Pancreas (tissue), 10 donors: ENCODE measurements around the gene RPL36AL. TPM values are rescaled to one million over a fixed set of nuclear protein-coding genes. Genes with fewer than 3 reads are reported as not detected.
A peak's percentile ranks its signal among the peaks of the same experiment; 100 is the strongest.

ENCODE experiments used
- ATAC-seq, 4 donors: fragments of 200-7000 bp; cut with Tn5 transposase; one replicate each; pipeline versions ENCODE4 v1.8.0 to v1.9.1; 2020; ENCODE audit warnings: mild to moderate bottlenecking in 4 of 4, moderate library complexity in 4 of 4
- DNase-seq, 6 donors: peaks; one replicate each; pipeline ENCODE4 v3.0.0-alpha.2; 2020
- FAIRE-seq: peaks from 2 replicates; lab custom pipeline; 2012; peaks lifted over from hg19 to GRCh38; lab: Jason Lieb, UNC
- H3K27ac ChIP-seq, 4 donors: fragments of 200-600 bp; sonication (generic); 1 replicate in 3 of 4; 2 replicates in 1 of 4; pipeline versions ENCODE4 v1.5.0 to v1.8.0; 2020
- H3K27me3 ChIP-seq, 4 donors: fragments of 200-600 bp; one replicate each; pipeline ENCODE4 v1.8.0; 2021
- H3K36me3 ChIP-seq, 3 donors: fragments of 200-600 bp; sonication (generic) in 1 of 3; one replicate each; pipeline versions ENCODE4 v1.5.0 to v1.8.0; 2020 to 2021
- H3K4me1 ChIP-seq, 3 donors: fragments of 200-600 bp; one replicate each; pipeline ENCODE4 v1.8.0; 2021
- H3K4me3 ChIP-seq, 4 donors: fragments of 200-600 bp; sonication (generic) in 2 of 4; one replicate each; pipeline versions ENCODE4 v1.5.0 to v1.8.0; 2020 to 2021
- H3K9me3 ChIP-seq, 4 donors: fragments of 200-600 bp; one replicate each; pipeline ENCODE4 v1.8.0; 2021
- WGBS, 2 donors: extraction: QIAGEN DNeasy Blood & Tissue Kit; methylation state at CpG; one replicate each; pipeline ENCODE4 v1.1.7; 2013; 5-methylcytosine and 5-hydroxymethylcytosine counted together
- intact Hi-C, 3 donors: fragments of 100-400 bp; cut with DNase I; formaldehyde crosslinking; loops; one replicate each; pipeline versions ENCODE4 v1.11.1 to v1.14.2; 2022
- polyA plus RNA-seq, 2 donors: library from polyadenylated mRNA; stranded (reverse); fragments of 200-250 nt; gene quantifications; one replicate each; pipeline ENCODE4 v1.2.3, GENCODE V29; 2013
- total RNA-seq, 6 donors: library from RNA; stranded (reverse); fragmentation: NEBNext Ultra II Directional in 4 of 6; extraction: Animal tissue kit (Norgen Biotek cat#: 25700) in 4 of 6; gene quantifications; one replicate each; pipeline versions ENCODE4 v1.2.1 to v1.2.4, GENCODE V29; 2021 to 2023
- TF ChIP-seq, protein P1 (sequence below), 4 donors: fragments of 200-600 bp; sonication (generic) in 3 of 4; IDR thresholded peaks; one replicate each; pipeline versions ENCODE4 v1.5.0 to v1.8.0; 2021; ENCODE audit warnings: antibody characterized with exemption in 4 of 4
- donor health status: healthy with polysubstance abuse.
- donor health status: DM: no; HTN: no; CAD: no; lungs with moderate emphysema.
- donor health status: DM: no; HTN: no; CAD: no.
- donor health status: control.
- donor health status: control.
- donor health status: Bipolar disorder and iron deficiency.
- donor health status: DM: yes; HTN: yes; CAD: no.
- donor health status: DM: no; HTN: no; CAD: no.
- donor health status: DM: no; HTN: no; CAD: no.
- donor health status: DM: yes; HTN: yes; CAD: no.

The RPL36AL gene
- total and polyA plus RNA-seq, 8 donors = 81.3 to 388 (median 146) TPM

DNA sequence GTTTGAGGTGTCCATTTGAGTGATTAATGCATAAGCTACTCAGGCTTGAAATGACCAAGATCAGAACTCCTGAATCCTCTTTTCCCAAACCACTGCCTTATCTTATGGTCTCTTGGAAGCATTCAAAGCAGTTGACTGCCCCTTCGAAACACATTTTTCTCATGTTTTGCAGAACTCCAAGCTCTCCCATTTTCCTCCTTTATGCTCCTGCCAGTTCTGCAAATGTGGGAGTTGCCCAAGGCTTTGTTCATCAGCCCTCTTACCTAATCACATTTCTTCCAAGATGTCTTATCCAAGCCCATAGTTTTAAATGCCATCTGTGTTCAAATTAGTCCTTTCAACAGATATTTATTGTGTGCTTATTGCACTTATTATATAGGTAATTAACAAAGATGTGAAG, 16.4 kb upstream of the RPL36AL start:
- H3K9me3 ChIP-seq = no peaks in the 10 kb centered on the region
- intact Hi-C loops = no loop called here
- peaks cover 0 to 5% (median 0%) of the 10 kb centered on the region in 3 donors for H3K36me3 ChIP-seq
- 44 to 86% methylated on average over 1 of the region's 1 CpG for WGBS, 2 donors
- FAIRE-seq (no peak), DNase-seq (no peak), ATAC-seq (no peak)
- no peak overlapping the region for H3K4me3 ChIP-seq
- H3K4me1 ChIP-seq = peaks cover 27 to 39% (median 32%) of the 10 kb centered on the region in 3 donors
- no peak overlapping the region for H3K27ac ChIP-seq
- no peaks in the 10 kb centered on the region for H3K27me3 ChIP-seq
- TF ChIP-seq, protein P1, sequence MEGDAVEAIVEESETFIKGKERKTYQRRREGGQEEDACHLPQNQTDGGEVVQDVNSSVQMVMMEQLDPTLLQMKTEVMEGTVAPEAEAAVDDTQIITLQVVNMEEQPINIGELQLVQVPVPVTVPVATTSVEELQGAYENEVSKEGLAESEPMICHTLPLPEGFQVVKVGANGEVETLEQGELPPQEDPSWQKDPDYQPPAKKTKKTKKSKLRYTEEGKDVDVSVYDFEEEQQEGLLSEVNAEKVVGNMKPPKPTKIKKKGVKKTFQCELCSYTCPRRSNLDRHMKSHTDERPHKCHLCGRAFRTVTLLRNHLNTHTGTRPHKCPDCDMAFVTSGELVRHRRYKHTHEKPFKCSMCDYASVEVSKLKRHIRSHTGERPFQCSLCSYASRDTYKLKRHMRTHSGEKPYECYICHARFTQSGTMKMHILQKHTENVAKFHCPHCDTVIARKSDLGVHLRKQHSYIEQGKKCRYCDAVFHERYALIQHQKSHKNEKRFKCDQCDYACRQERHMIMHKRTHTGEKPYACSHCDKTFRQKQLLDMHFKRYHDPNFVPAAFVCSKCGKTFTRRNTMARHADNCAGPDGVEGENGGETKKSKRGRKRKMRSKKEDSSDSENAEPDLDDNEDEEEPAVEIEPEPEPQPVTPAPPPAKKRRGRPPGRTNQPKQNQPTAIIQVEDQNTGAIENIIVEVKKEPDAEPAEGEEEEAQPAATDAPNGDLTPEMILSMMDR (IDR thresholded peaks at IDR 0.05) = no peak

DNA sequence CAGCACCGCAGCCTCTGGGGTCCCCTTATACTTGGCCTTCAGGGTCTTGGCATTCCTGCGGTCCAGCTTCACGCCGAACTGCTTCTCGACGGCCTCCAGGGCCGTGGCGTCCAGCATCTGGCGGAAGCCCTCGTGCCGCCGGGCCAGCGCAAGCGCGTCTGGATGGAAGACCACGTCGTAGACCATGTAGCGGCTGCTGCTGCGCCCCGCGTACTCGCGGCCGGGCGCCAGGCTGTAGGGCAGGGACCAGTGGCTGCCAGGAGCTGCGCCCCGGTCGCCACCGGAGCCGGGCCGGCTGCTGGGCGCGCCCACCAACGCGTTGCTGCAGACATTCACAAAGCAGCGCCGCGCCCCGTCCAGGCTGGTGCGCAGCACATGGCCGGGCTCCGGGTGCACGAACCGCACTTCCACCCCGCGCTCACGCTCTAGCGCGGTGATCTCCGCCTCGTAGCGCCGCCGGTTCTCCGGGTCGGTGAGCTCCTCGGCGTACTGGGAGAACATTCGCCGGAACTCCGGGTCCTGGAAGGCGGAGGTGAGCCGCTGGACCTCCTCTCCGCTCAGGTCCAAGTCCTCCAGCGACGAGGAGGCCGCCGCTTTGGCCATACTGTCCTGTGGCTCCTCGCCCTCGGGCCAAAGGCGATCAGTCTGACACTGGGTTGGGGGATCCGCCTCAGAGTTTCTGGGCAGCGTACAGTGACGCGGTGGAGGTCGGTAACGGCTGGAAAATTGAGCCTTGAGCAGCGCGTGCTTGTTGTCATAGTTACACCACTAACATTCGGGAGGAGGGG, 14.3 kb upstream of the RPL36AL start, which contains the start of gene DNAAF2:
Gene DNAAF2 (minus strand): TSS at position 698 of the 788 bp plus-strand sequence. CDS start 95 bp downstream, at position 603.
- ATAC-seq = peak; percentile 59 to 73 (median 68)
- peak within 1 kb of the TSS; percentile 76 to 98 (median 92) for H3K4me3 ChIP-seq
- peak; percentile 76 to 87 (median 78) for DNase-seq
- peak within 1 kb of the TSS; percentile 94 to 99 (median 98) for H3K27ac ChIP-seq
- TF ChIP-seq, protein P1 (IDR thresholded peaks at IDR 0.05) = no peak
- no peaks in the 10 kb centered on the region for H3K9me3 ChIP-seq
- intact Hi-C loops = loop anchor here in 1 of 3 donors (5.0 kb wide), 1 partner anchor 133 kb away; the partner anchor contains the start of gene KLHDC2
- H3K36me3 ChIP-seq = peaks cover 0 to 5% (median 0%) of the 10 kb centered on the region in 3 donors
- no peak for FAIRE-seq
- WGBS, 2 donors = 0 to 1% methylated on average over 72 to 80 of the region's 80 CpGs
- H3K27me3 ChIP-seq = no peaks in the 10 kb centered on the region
- peaks cover 9 to 25% (median 18%) of the 10 kb centered on the region in 3 donors for H3K4me1 ChIP-seq

DNA sequence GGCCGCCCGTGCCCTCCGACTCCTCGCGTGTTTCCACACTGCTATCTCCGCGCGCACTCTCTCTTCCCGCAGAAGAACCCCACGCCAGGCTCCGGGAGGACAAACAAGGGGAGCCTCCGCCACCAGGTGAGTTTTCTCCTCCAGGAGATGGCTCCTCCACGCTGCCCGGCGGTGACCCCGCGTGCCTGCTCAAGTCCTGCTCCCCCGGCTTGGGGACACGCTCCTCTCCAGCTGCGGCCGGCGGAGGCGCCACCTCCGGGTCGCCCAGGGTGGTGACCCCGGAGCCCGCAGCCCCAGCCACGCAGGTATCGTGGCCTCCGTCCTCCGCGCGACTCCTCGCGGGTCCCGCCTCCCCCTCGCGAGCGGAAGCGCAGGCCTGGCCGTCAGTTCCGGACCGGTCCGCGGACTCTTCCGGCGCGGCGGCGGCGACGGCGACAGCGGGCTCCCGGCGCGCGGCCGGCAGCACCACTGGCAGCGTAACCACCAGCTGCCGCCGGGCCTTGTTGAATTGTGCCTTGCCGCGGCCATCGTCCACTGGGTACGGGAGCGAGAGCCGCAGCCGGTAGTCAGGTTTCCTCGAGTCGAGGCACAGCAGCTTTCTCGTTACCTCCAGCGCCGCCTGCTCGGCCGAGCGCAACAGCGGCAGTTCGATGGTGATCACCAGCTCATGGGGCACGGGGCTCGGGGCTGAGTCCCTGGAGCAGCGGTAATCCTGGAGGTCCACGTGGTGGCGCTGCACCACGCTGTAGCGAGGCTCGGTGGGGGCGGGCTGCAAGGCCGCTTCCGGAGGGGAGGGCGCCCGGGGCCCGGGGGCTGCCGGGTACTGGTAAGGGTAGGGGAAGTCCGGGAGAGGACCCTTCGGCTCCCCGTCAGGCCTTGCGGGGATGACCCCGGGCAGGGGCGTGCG, 13.5 kb upstream of the RPL36AL start:
- Histone ChIP-seq H3K9me3 (no peaks in the 10 kb centered on the region), H3K4me1 (peaks cover 9 to 25% (median 17%) of the 10 kb centered on the region in 3 donors), H3K27ac (peak overlapping the region; percentile 94 to 99 (median 98)), H3K36me3 (peaks cover 0 to 3% (median 0%) of the 10 kb centered on the region in 3 donors), H3K27me3 (no peaks in the 10 kb centered on the region), H3K4me3 (peak overlapping the region; percentile 76 to 98 (median 92))
- 0% methylated on average over 85 to 101 of the region's 101 CpGs for WGBS, 2 donors
- TF ChIP-seq, protein P1 (IDR thresholded peaks at IDR 0.05) = peak; percentile 66 to 74 (median 72)
- ATAC-seq (peak; percentile 86 to 96 (median 88)), FAIRE-seq (no peak), DNase-seq (peak; percentile 93 to 97 (median 96))
- intact Hi-C loops = loop anchor here in 1 of 3 donors (5.0 kb wide), 1 partner anchor 133 kb away; the partner anchor contains the start of gene KLHDC2

DNA sequence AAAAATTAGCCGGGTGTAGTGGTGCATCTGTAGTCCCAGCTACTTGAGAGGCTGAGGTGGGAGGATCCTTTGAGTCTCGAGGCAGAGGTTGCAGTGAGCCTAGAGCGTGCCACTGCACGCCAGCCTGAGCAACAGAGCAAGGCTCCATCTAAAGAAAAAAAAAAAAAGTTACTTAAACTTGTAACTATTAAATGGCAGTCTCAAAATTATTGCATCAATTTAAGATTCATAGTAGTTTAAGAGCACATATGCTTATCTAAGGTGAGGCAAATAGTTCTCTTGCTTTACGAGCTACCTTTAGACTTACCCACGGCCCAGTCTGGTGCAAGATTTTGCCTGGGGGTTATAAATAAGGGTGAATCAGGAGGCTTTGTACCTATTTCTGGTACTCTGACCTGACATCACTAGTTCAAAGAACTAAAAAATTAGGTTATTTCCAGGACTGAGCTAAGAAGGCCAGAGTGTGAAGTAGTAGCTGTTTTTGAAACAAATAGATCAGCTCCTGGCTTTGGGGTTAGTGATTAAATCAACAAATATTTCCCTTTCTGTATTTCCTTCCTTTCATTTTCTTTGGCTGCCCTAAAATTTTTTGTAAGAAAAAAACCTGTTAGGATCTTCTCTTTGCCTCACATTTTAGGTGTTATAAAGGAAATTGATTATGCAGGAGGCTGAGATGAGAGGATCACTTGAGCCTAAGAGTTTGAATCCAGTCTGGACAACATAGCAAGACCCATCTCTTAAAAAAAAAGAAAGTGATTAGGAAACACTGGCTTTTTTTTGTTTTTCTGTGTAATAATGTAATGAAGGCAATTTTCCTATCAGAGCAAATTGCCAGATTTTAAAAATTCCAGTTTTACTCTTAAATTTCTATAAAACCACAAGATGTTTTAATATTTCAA, 3.8 kb upstream of the RPL36AL start:
- FAIRE-seq = no peak
- Histone ChIP-seq H3K27ac (peak overlapping the region in 1 of 4 donors; percentile 1), H3K4me3 (peak overlapping the region in 2 of 4 donors; percentile 60 to 82), H3K27me3 (no peaks in the 10 kb centered on the region), H3K4me1 (peaks cover 4 to 23% (median 18%) of the 10 kb centered on the region in 3 donors), H3K36me3 (no peaks in the 10 kb centered on the region), H3K9me3 (no peaks in the 10 kb centered on the region)
- 41 to 42% methylated on average over 6 of the region's 6 CpGs for WGBS, 2 donors
- no peak for ATAC-seq
- TF ChIP-seq, protein P1 (IDR thresholded peaks at IDR 0.05) = no peak
- intact Hi-C loops = no loop called here
- no peak for DNase-seq
